Measurements from ENCODE around the gene IL22RA1.

IL22RA1 gene

DNA sequence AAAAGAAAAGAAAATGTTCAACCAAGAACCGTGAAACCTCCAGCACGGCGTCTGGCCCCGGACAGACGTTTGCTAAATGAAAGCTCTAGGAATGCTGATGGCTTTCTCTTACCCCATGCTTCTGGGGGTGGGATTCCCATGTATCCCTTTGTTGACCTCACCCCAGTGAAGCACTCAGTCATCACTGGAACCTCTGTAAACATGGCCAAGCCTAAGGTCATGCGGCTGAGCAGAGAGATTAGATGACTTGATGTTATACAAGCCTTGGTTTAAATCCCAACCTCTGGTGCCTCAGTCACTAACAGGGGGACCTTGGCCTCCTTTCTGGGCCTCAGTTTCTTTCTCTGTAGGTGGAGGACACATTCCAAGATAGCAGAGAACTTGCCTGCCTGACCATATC lies 28.2 kb downstream of the IL22RA1 start:
- no peak for DNase-seq (ENCODE audit: low read depth)

DNA sequence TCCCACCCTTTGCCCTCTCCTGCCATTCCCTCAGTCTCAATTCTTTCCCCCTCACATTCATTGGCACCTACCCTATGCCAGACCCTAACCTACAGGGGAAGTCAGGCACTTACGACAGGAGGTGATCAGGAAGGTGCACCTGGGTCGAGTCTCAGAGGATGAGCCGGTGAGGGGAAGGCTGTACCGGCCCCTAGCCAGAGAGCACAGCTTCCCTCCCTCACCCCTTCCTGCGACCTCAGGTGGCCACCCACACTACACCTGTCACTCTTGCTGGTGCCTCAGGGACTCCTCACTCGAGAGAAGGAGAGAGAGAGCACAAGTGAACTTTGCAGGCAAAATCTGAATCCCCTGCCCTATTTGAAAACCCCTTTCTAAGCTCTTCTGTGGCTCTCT lies 29.3 kb downstream of the IL22RA1 start:
- no peak for DNase-seq (ENCODE audit: low read depth)

DNA sequence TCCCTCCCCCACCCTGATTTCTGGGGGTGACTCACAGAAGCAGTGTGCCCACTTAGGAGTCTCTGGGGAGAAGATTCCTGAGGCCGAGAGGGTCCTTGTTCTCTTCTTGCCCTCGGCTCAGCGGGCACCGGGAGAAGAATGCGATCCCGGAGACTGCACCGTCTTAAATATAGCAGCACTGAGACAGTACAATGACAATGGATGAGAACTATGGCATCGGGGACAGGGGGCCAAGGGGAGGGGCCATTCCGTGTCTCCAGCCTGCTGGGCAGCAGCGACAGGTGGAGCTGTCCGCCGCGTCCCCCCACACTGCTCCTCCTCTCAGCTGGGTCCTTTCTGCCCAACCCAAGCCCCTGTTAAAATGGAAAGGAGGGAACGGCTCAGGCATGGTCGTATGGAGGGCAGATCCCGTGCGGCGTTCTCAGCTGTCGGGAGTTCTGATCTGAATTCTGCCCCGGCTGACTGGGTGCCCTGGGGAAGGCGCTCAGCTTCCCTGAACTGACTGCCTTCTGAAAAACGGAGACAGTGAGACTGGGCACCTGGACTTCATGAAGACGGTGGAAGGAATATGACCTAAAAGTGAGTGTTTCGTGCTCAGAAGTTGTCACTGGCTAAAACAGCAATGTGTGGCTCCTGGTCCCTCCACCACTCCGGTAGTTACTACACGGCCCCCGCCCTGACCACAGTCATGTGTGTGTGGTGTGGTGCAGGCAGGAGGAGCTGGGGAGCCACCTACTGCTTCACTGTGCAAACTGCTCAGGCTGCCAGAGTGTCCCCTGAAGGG lies 30.8 kb downstream of the IL22RA1 start, which contains the start of gene MYOM3:
Gene MYOM3, minus strand, starts transcription at position 140 of the 784 bp plus-strand sequence. CDS start 3,499 bp downstream, outside the sequence.
- DNase-seq (ENCODE audit: low read depth): peak; percentile 74

DNA sequence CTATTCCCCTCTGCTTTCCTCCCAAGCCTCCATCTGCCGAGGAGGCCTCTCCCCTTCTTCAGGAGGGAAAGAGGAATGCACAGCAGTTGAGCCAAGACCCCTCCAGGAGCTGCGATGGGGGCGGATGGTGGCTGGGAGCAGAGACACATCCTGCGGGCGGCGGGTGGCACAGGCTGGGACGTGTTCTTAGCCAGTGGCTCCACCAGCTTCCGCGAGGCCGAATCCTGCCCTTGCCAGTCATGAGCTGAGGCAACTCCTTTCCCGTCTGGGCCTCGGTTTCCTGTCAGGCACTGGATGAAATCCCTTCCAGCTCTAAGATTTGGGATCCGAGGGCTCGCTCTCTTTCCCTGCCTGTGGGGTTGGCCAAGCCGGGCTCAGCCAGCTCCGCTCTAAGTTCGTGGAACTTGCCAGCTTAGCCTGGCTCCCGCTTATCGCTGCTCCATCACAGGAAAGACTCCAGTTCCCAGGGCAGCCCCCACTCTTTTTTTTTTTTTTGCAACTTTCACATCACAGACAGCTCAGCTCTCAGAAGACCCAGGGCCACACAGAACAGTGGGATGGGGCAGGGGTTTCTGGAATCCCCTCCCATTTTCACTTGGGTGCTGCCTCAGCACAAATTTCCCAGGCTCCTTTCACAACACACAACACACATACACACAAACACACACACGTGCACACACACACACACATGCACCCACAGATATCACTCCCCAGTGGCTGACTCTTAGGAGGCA lies 31.5 kb downstream of the IL22RA1 start:
- no peak for DNase-seq (ENCODE audit: low read depth)

DNA sequence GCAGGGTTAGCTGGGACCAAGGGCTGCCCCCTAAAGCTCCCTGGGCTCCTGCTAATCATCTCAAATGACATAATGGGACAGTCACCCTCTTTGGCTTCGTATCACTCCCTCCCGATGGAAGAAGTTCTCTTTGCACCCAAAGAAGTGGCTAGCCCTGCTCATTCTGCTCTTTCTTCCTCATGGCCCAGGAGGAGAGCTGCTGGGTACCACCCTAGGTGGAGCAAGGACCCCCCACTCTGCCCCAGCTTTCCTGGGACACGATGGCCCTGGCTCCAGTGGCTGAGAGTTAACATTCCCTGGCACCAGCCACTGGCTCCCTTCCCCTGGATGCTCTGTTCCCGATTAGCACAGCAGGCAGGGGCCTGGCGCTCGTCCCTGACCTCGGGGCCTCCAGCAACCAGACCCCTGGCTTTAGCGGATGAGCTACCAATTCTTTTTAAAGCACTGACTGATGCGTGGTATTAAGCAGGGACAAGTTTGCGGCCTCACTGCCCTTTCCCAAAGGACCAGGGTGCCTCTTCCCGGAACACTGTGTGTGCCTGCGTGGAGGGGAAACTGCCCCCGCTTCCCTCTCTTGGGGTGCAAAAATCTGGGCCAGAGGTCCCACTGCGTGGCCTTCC lies 32.2 kb downstream of the IL22RA1 start:
- no peak for DNase-seq (ENCODE audit: low read depth)

DNA sequence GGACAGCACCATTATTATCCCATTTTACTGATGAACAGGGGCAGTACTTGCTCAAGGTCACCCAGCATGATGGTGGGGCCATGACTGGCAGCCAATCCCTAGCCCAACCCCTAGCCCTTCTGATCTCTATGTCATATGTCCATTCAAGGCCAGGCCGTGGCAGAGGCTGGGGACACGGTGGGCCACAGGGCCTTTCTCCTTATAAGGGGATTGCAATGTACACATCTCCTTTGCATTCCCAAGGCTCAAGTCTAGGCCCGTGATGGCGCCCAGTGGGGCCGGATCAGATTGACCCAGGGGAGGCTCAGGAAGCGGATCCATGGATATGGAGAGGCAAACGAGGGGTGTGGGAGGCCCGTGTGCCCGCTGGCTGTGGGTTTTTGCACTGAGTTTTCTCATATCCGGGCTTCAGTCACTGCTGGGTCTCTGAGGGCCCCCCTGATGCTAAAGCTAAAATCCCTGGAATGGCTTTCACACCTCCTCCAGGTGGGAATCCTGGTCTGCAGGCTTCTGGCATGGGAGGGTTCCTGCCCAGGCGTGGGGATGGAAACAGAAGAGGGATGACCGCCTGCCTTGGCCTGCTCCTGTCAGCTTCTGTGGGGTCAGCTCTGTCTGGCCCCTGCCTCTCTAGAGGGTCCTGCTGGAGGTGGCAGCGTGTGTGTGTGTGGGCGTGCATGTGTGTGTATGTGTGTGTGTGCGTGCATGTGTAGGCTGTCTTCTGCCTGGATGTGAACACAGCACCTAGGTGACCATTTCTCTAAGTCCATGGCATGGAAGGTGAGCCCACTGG lies 33.1 kb downstream of the IL22RA1 start:
- no peak for DNase-seq (ENCODE audit: low read depth)

DNA sequence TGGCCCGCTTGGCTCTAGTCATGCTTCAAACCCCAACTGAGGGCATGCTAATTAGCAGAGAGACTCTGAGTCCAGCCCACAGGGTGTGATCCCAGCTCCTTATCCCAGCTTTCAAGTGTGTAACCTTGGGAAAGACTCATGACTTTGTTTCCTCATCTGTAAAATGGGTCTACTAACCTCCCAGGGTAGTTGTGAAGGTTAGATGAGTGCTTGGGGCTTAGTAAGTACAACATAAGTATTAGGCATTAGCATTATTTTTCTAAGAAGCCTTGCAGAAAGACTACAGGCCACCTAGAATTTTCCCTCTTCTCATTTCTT lies 33.8 kb downstream of the IL22RA1 start:
- DNase-seq (ENCODE audit: low read depth): no peak

DNA sequence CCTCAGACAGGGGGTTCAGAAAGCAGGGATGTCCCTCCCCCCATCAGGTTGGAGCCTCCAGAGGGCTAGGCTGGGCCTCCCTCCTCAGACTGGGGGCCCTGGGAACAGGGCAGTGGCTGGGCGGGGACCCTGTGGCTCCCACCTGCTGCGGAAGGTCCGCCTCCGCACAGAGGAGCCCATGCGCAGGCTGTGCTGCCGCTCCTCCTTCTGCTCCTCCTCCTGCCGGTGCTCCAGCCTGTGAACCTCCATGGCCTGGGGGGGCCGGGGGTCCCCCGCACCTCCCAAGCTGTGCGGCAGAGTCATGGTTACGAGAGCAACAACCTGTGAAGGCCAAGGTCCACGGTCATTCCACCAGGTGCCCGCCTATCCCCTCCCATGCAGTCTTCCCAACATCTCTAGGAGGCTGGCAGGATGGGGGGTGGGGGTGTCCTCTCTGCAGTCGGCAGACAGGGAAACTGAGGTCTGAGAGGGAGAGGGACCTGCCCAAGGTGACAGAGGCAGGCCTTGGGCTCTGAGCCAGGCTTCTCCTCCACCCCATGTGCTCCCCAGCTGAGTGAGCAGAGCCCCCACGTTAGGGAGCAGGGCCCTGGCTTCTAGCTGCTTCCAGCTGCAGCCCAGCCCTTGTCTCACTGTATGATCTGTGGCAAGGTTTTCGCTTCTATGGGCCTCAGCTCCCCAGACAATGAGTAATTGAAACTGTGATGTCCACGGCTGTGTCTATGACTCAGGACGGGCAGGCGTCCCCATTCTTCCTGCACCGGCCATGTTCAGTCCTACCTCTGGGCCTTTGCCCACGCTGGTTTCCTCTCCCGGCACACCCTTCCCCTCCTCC lies 34.4 kb downstream of the IL22RA1 start:
- DNase-seq (ENCODE audit: low read depth): peak; percentile 84

DNA sequence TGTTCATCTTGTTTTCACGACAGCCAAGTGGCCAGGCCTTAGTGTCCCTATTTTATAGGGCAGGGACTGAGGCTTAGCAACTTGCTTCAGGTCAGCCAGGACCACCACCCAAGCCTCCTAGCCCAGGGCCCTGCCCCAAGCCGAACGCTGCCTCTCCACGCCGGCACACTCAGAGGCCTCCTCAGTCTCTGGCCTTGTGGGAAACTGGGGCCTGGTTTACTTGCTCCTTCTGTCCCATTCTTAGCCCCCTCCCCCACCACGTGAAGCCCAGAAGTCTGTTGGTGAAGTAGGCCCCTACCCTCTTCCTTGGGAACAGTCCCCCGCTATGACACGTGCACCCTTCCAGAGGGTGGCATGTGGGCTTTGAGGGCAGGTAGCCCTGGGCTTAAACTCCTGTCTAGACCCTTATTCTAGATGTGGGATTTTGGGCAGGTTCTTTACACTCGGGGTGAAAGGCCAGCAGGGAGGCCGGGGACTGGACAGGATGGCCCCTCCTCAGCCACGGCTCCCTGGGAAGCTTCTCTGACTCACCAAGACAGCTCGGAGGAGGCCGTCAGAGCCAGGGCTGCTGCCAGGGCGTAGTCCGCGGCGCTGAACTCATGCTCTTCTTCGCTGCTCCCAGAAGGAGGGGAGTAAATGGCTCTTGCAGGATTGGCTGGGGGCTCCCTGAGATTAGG lies 35.3 kb downstream of the IL22RA1 start:
- peak; percentile 71 for DNase-seq (ENCODE audit: low read depth)

DNA sequence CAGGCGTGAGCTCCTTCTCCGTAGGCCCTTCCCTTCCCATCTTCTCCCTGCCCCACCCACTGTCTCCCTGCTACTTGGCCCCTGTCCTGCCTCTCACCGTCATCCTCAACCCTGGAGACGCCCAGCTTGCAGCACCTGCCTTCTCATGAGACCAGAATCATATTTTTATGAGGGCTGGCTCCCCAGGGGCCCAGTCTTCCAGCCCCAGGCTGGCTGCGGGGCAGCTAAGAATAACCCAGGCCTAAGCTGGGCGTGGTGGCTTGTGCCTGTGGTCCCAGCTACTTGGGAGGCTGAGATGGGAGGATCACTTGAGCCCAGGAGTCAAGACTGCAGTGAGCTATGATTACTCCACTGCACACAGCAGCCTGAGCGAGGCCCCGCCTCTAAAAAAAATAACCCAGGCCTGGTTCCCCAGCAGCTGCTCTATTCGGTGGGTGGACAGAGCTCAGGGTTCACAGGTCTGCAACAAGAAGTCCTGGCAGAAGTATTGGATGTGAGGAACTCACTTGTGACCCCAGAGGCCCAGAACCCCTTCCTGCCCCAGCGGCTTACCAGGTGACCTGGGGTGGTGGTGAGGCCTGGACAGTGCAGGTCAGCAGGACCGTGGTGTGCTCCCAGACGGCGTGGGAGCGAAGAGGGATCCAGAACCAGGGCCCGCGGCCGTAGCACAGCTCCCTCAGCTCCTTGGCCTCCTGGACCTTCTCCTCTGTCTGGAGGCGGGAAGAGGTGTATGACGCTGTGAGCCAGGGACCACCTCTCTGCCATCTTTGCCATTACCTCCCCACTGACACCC lies 37.4 kb downstream of the IL22RA1 start:
- DNase-seq (ENCODE audit: low read depth): no peak

DNA sequence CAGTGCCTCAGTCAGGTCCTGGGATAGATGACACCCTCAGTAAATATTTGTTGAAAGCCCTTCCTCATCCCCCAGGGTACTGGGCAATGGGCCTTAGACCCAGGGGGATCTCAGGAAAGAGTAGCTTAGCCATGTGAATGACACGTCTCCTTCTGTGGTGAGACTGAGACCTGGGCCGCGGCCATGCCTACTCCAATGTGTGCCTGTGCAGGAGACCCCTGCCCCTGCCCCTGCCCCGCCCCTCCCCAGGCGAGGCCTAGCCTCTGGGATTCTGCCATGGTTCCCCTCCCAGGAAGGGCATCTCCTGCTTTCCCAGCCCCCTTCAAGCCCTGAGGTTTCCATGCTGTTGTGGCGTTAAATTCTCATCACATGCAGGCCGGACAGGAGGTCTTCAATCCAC lies 38.1 kb downstream of the IL22RA1 start:
- DNase-seq (ENCODE audit: low read depth): no peak

DNA sequence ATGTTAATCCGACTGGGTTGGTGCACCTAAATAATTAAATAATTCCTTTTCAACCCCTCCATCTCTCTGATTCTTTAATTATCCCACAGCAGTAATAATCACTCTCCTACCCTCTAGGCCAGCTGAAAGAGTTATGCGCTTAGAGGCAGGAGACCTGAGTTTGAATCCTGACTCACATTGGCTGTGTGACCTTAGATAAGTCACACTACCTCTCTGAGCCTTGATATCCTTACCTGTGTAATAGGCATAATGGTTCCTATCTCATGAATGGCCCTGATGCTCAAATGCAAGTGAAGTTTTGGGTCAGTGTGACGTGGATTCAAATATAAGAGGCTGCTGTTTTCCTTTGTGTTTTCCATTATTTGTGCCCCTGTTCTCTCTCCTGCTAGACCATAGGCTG lies 39.1 kb downstream of the IL22RA1 start:
- DNase-seq (ENCODE audit: low read depth): no peak

DNA sequence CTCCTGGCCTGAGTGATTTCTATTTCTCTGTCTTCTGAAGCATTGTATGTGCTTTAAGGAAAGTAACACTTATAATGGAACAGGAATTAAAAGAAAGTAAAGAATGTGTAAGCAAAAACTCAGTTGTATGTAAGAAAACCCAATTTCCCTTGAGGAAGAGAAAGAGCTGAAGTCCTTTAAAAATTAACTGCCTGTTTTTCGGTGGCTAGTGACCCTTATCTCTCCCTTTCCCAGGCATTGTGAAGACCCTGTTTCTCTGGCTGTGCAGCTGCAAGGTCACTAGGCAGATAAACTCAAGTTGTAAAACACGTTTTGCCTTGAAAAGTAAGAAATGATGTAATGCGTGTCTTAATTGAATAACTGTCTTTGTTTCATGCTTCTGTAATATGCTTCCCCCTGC lies 39.5 kb downstream of the IL22RA1 start:
- no peak for DNase-seq (ENCODE audit: low read depth)

DNA sequence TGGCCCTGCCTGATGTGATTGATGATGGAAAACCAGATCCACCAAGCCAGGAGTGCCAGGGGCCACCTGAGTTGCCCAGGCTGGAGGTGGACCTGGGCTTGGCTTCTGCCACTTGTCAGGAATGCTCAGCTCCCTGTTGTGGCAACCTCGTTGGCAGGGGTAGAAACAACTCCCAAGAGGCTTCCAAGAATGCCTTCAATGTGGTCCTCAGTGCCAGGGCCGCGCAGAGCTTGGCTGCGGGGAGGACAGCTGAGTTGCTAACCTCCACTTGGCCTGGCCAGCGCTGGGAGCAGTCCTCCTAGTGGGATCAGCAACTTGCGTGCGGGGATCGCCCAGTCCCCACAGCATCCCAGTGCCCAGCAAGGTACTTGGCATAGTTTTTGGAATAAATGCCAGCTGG lies 40.0 kb downstream of the IL22RA1 start:
- no peak for DNase-seq (ENCODE audit: low read depth)

DNA sequence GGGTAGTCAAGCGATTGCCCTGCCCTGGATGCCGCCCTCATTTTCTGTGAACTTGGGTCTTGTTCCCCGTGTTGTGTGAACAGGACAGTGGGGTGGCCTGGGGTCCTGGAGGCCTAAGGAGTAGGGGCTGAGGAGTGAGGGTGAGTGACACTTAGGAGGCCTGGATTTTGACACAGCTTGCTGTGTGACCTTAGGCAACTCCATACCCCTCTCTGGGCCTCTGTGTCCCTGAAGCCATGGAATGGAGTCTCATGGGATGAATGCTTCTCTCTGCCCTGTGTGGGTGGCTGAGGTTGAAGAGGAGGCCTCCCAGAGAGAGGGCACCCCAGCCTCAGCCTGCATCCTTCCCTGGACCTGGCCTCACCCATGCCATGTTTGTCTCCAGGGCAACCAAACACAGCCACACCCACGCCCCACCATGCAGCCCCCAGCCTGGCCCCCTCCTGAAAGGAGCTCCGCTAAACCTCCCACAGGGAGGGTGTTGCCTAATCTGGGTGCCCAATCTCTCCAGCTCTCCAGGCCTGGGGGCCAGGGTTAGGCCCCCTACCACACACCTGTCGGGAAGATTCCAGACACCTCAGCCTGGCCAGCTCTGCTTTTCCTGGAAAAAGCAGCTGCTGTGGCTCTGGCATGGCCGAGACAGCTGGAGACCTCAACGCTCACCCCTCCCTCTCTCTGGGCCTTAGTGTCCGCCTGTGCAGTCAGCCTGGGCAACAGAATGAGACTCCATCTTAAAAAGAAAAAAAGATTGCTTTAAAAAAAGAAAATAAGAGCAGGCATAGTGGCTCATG lies 40.9 kb downstream of the IL22RA1 start:
- no peak for DNase-seq (ENCODE audit: low read depth)

DNA sequence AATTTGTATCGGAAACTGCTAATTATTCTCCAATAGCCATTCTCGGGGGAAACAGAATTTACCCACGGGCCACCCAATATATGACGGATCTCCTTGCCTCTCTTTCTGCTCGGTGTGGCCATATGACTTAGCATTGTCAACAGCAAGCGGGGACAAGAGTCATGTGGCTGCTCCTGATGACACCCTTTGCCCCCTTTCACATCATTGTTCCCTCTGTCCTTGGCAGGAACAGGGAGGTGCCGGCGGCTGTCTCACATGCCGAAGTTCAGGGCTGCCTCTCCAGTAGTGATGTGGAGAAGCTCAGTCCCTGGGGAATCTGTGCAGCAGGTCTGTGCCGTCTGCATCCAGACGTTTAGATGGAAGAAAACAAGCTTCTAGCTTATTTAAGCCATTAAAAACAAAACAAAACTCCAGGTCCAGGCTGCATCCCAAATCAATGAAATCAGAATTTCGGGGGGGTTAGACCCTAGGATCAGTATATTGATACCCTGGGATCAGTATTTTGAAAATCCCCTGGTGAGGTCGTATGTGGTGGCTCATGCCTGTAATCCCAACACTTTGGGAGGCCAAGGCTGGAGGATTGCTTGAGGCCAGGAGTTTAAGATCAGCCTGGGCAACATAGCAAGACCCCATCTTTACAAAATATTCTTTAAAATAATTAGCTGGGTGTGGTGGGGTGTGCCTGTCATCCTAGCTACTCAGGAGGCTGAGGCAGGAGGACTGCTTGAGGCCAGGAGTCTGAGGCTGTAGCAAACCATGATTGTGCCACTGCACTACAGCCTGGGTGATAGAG lies 41.8 kb downstream of the IL22RA1 start:
- no peak for DNase-seq (ENCODE audit: low read depth)

DNA sequence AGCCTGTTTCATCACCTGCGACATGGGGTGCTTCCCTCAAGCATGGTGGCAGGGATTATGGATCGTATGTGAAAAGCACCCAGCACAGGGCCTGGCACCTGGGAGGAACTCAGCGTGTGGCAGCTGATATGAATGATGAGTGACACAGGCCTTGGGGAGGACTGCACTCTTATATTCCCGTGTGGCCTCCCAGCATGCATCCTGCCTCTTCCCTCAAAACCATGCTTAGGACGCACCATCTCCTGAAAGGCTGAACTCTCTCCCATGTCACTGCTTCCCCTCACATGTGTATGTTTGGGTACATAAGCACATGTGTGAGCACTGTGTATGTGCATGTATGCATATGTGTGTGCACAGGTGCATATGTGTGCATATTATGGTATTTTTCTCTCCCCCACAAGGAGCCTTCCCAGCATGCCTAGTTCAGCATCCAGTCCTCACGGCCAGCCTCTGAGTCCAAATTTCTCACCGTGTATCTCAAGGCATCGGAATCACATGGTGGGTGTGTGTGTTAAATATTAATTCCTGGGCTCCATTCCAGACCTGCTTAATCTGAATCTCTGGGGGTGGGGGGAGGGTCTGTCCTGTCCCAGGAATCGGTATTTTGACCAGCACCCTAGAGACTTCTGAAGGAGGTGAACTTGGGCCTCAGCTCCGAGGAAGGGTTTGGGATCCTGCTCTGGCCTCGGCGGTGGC lies 43.8 kb downstream of the IL22RA1 start:
- DNase-seq (ENCODE audit: low read depth): no peak

DNA sequence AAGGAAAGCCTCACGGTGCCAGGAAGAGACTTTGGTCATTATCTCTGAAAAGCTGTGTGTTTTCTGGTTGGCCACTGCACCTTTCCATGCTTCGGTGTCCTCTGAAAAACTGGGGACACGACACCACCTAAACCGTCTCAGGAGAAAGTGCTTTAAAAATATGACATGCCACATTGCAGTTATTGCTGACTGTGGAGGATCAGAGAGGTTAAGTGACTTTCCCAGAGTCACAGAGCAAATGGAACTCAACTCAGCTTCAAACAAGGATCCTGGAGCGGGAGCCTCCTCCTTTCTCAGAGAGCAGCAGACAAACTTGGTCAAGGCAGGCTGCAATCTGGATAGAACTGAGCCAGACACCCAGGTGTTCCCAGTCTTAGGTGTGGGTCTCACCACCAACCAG lies 44.8 kb downstream of the IL22RA1 start:
- no peak for DNase-seq (ENCODE audit: low read depth)

Data from iris pigment epithelial cell (primary cell).